ENCODE results near the gene QPRT.
A peak's percentile ranks its signal among the peaks of the same experiment; 100 is the strongest.
"Not testable (repeated sequence)": the region's sequence is repeated elsewhere in the genome, so short reads cannot be mapped to it uniquely, and the experiment has no call there.

QPRT gene

GRCh38 chr16:29678691-29679267 lies at the start of gene QPRT:
TSS of gene QPRT (plus strand) at chr16:29679180. CDS start at chr16:29679198, 18 bp downstream.
- intact Hi-C loops (cut with DNase I) = no loop called here
- DNase-seq = peak in 29 of 42 donors; percentile 16 to 64 (median 40)

GRCh38 chr16:29629318-29629717 lies 49.7 kb upstream of the QPRT start:
- intact Hi-C loops (cut with DNase I); DNase-seq: not testable (repeated sequence)

- intact Hi-C loops (cut with DNase I); DNase-seq: not testable (repeated sequence)
Observed at GRCh38 chr16:29631658-29632057, 47.3 kb upstream of the QPRT start.

GRCh38 chr16:29635902-29636301 lies 43.1 kb upstream of the QPRT start:
- intact Hi-C loops (cut with DNase I); DNase-seq: not testable (repeated sequence)

GRCh38 chr16:29636368-29636767 lies 42.6 kb upstream of the QPRT start:
- DNase-seq; intact Hi-C loops (cut with DNase I): not testable (repeated sequence)

GRCh38 chr16:29638751-29639150 lies 40.2 kb upstream of the QPRT start:
- DNase-seq; intact Hi-C loops (cut with DNase I): not testable (repeated sequence)

- intact Hi-C loops (cut with DNase I) = no loop called here
- DNase-seq = no peak
Observed at GRCh38 chr16:29641561-29641960, 37.4 kb upstream of the QPRT start.

GRCh38 chr16:29643596-29643995 lies 35.4 kb upstream of the QPRT start:
- intact Hi-C loops (cut with DNase I) = no loop called here
- DNase-seq = no peak

- intact Hi-C loops (cut with DNase I) = no loop called here
- DNase-seq = no peak
Observed at GRCh38 chr16:29644338-29644857, 34.6 kb upstream of the QPRT start.

GRCh38 chr16:29644973-29645693 lies 33.8 kb upstream of the QPRT start:
- intact Hi-C loops (cut with DNase I) = no loop called here
- no peak for DNase-seq

GRCh38 chr16:29645694-29646187 lies 33.2 kb upstream of the QPRT start:
- intact Hi-C loops (cut with DNase I) = no loop called here
- DNase-seq = no peak

- no peak for DNase-seq
- intact Hi-C loops (cut with DNase I) = no loop called here
Observed at GRCh38 chr16:29646947-29647346, 32.0 kb upstream of the QPRT start.

- DNase-seq = peak in 1 of 42 donors; percentile 13
- intact Hi-C loops (cut with DNase I) = no loop called here
Observed at GRCh38 chr16:29649588-29650494, 29.1 kb upstream of the QPRT start.

GRCh38 chr16:29650771-29651170 lies 28.2 kb upstream of the QPRT start:
- intact Hi-C loops (cut with DNase I) = no loop called here
- no peak for DNase-seq

- no peak for DNase-seq
- intact Hi-C loops (cut with DNase I) = no loop called here
Observed at GRCh38 chr16:29651774-29652349, 27.1 kb upstream of the QPRT start.

GRCh38 chr16:29653471-29653870 lies 25.5 kb upstream of the QPRT start:
- intact Hi-C loops (cut with DNase I) = no loop called here
- peak in 1 of 42 donors; percentile 29 for DNase-seq

GRCh38 chr16:29653890-29654289 lies 25.1 kb upstream of the QPRT start:
- DNase-seq; intact Hi-C loops (cut with DNase I): not testable (repeated sequence)

- intact Hi-C loops (cut with DNase I) = no loop called here
Observed at GRCh38 chr16:29656688-29657523, 22.1 kb upstream of the QPRT start.

More at GRCh38 chr16:29656688-29657523, 22.1 kb upstream of the QPRT start:
- no peak for DNase-seq

Data from head of caudate nucleus (tissue), 42 donors.